ENCODE results near the gene C2CD2. TPM values are rescaled to one million over a fixed set of nuclear protein-coding genes. Genes with fewer than 3 reads are reported as not detected.
"Not testable (repeated sequence)": the region's sequence is repeated elsewhere in the genome, so short reads cannot be mapped to it uniquely, and the experiment has no call there.

Gene C2CD2
- total RNA-seq, 1 donor from 2014 or later, result 15.3 TPM

- Mint-ChIP-seq H3K4me3 (no peak overlapping the region), H3K27me3 (ENCODE audit: insufficient read depth, low read depth) (no peaks in the 10 kb centered on the region), H3K9me3 (peaks cover 29% of the 10 kb centered on the region), H3K36me3 (peaks cover 69% of the 10 kb centered on the region), H3K27ac (no peak overlapping the region), H3K4me1 (no peaks in the 10 kb centered on the region)
- H3K79me2 ChIP-seq (ENCODE audit: low read depth), result peaks cover 10% of the 10 kb centered on the region
- H3K9me3 ChIP-seq (ENCODE audit: low read depth), result no peaks in the 10 kb centered on the region
- H2AFZ ChIP-seq (replicated peaks), result no peak overlapping the region
- peaks cover 2% of the 10 kb centered on the region for H3K36me3 ChIP-seq
- no peak overlapping the region for H3K9ac ChIP-seq
- TF ChIP-seq, protein P1, sequence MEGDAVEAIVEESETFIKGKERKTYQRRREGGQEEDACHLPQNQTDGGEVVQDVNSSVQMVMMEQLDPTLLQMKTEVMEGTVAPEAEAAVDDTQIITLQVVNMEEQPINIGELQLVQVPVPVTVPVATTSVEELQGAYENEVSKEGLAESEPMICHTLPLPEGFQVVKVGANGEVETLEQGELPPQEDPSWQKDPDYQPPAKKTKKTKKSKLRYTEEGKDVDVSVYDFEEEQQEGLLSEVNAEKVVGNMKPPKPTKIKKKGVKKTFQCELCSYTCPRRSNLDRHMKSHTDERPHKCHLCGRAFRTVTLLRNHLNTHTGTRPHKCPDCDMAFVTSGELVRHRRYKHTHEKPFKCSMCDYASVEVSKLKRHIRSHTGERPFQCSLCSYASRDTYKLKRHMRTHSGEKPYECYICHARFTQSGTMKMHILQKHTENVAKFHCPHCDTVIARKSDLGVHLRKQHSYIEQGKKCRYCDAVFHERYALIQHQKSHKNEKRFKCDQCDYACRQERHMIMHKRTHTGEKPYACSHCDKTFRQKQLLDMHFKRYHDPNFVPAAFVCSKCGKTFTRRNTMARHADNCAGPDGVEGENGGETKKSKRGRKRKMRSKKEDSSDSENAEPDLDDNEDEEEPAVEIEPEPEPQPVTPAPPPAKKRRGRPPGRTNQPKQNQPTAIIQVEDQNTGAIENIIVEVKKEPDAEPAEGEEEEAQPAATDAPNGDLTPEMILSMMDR (IDR thresholded peaks at IDR 0.05), result no peak
- no peak for TF ChIP-seq EZH2 (IDR thresholded peaks at IDR 0.05)
- no peak for TF ChIP-seq EZH2phosphoT487 (IDR thresholded peaks at IDR 0.05)
- H3K4me2 ChIP-seq, result no peak overlapping the region
- no peaks in the 10 kb centered on the region for H3K4me1 ChIP-seq
- no peak overlapping the region for H3K4me3 ChIP-seq
- no peak for DNase-seq (ENCODE audit: low spot score)
- no peak overlapping the region for H3K27ac ChIP-seq
- H3K27me3 ChIP-seq, result no peaks in the 10 kb centered on the region
- H4K20me1 ChIP-seq (ENCODE audit: low read depth), result no peaks in the 10 kb centered on the region
- no peaks in the 10 kb centered on the region for H3F3A ChIP-seq (ENCODE audit: low read depth)
These were observed 41.8 kb upstream of the C2CD2 start for GRCh38 chr21:41995577-41995976.

GRCh38 chr21:41994613-41995012, 40.8 kb upstream of the C2CD2 start:
- H3F3A ChIP-seq (ENCODE audit: low read depth); H3K4me3 ChIP-seq; H2AFZ ChIP-seq (replicated peaks); H3K27me3 Mint-ChIP-seq (ENCODE audit: insufficient read depth, low read depth); H3K27ac Mint-ChIP-seq; H3K79me2 ChIP-seq (ENCODE audit: low read depth); H3K4me1 Mint-ChIP-seq; H3K4me2 ChIP-seq; DNase-seq (ENCODE audit: low spot score); H3K27me3 ChIP-seq; H3K4me1 ChIP-seq; H3K9me3 ChIP-seq (ENCODE audit: low read depth); H4K20me1 ChIP-seq (ENCODE audit: low read depth); H3K9ac ChIP-seq; H3K36me3 ChIP-seq; H3K27ac ChIP-seq; H3K4me3 Mint-ChIP-seq: not testable (repeated sequence)
- peaks cover 29% of the 10 kb centered on the region for H3K9me3 Mint-ChIP-seq
- peaks cover 65% of the 10 kb centered on the region for H3K36me3 Mint-ChIP-seq

- no peaks in the 10 kb centered on the region for H3K79me2 ChIP-seq (ENCODE audit: low read depth)
- no peaks in the 10 kb centered on the region for H3K9me3 ChIP-seq (ENCODE audit: low read depth)
- H3K36me3 Mint-ChIP-seq, result peaks cover 59% of the 10 kb centered on the region
- no peak overlapping the region for H3K4me3 Mint-ChIP-seq
- no peaks in the 10 kb centered on the region for H3K27me3 ChIP-seq
- no peak overlapping the region for H2AFZ ChIP-seq (replicated peaks)
- no peak overlapping the region for H3K27ac Mint-ChIP-seq
- no peak overlapping the region for H3K9ac ChIP-seq
- H3K4me1 Mint-ChIP-seq, result no peaks in the 10 kb centered on the region
- no peaks in the 10 kb centered on the region for H4K20me1 ChIP-seq (ENCODE audit: low read depth)
- H3K4me1 ChIP-seq, result no peaks in the 10 kb centered on the region
- H3K4me3 ChIP-seq, result no peak overlapping the region
- no peaks in the 10 kb centered on the region for H3K36me3 ChIP-seq
- peaks cover 27% of the 10 kb centered on the region for H3K9me3 Mint-ChIP-seq
- H3K27ac ChIP-seq, result no peak overlapping the region
- TF ChIP-seq EZH2 (IDR thresholded peaks at IDR 0.05), result no peak
- TF ChIP-seq, protein P1 (IDR thresholded peaks at IDR 0.05), result no peak
- TF ChIP-seq EZH2phosphoT487 (IDR thresholded peaks at IDR 0.05), result no peak
- H3K27me3 Mint-ChIP-seq (ENCODE audit: insufficient read depth, low read depth), result no peaks in the 10 kb centered on the region
- no peaks in the 10 kb centered on the region for H3F3A ChIP-seq (ENCODE audit: low read depth)
- H3K4me2 ChIP-seq, result no peak overlapping the region
- no peak for DNase-seq (ENCODE audit: low spot score)
These were observed 39.9 kb upstream of the C2CD2 start for GRCh38 chr21:41993744-41994143.

GRCh38 chr21:41992576-41992975, 38.8 kb upstream of the C2CD2 start:
- Mint-ChIP-seq H3K4me3 (no peak overlapping the region), H3K27ac (no peak overlapping the region), H3K36me3 (peaks cover 51% of the 10 kb centered on the region), H3K4me1 (no peaks in the 10 kb centered on the region), H3K9me3 (peaks cover 20% of the 10 kb centered on the region), H3K27me3 (ENCODE audit: insufficient read depth, low read depth) (no peaks in the 10 kb centered on the region)
- Histone ChIP-seq H3K4me3 (no peak overlapping the region), H3F3A (ENCODE audit: low read depth) (no peaks in the 10 kb centered on the region), H3K4me2 (no peak overlapping the region), H3K27me3 (no peaks in the 10 kb centered on the region), H3K9me3 (ENCODE audit: low read depth) (no peaks in the 10 kb centered on the region), H3K79me2 (ENCODE audit: low read depth) (no peaks in the 10 kb centered on the region), H3K9ac (no peak overlapping the region), H3K36me3 (no peaks in the 10 kb centered on the region), H3K27ac (no peak overlapping the region), H4K20me1 (ENCODE audit: low read depth) (no peaks in the 10 kb centered on the region), H3K4me1 (no peaks in the 10 kb centered on the region), H2AFZ (replicated peaks) (no peak overlapping the region)
- TF ChIP-seq, protein P1 (IDR thresholded peaks at IDR 0.05), result no peak
- TF ChIP-seq EZH2 (IDR thresholded peaks at IDR 0.05), result no peak
- no peak for TF ChIP-seq EZH2phosphoT487 (IDR thresholded peaks at IDR 0.05)
- no peak for DNase-seq (ENCODE audit: low spot score)

Measured in neural progenitor cell (in vitro differentiated cells).